Urinary bladder (tissue), 4 donors: ENCODE data around the gene CIPC. TPM values are rescaled to one million over a fixed set of nuclear protein-coding genes. Genes with fewer than 3 reads are reported as not detected.

Experiments used
- DNase-seq: peaks from one replicate; pipeline ENCODE4 v3.0.0-alpha.2; 2015; ENCODE audit errors: extremely low spot score
- H3K27ac ChIP-seq: one replicate; pipeline ENCODE4 v1.5.1; 2013; ENCODE audit warnings: low read depth, mild to moderate bottlenecking, moderate library complexity
- H3K36me3 ChIP-seq: one replicate; pipeline ENCODE4 v1.6.1; 2013; ENCODE audit warnings: mild to moderate bottlenecking, moderate library complexity; ENCODE audit not compliant: insufficient read depth
- H3K4me1 ChIP-seq: one replicate; pipeline ENCODE4 v1.6.1; 2013; ENCODE audit warnings: mild to moderate bottlenecking, moderate library complexity; ENCODE audit not compliant: insufficient read depth
- H3K4me3 ChIP-seq: one replicate; pipeline ENCODE4 v1.5.1; 2013; ENCODE audit warnings: low read depth, low read length
- WGBS: extraction: QIAGEN DNeasy Blood & Tissue Kit; methylation state at CpG from one replicate; pipeline ENCODE4 v1.1.7; 2013; 5-methylcytosine and 5-hydroxymethylcytosine counted together
- polyA plus RNA-seq: library from polyadenylated mRNA; stranded (reverse); fragments of 200-250 nt; gene quantifications from one replicate; pipeline ENCODE4 v1.2.3, GENCODE V29; 2013
- total RNA-seq: library from RNA; depleted of rRNA; stranded (reverse); fragments of >200 nt; gene quantifications from one replicate; pipeline ENCODE4 v1.2.3, GENCODE V29; 2014
- donor health status: healthy with polysubstance abuse.
- donor health status: healthy.

The CIPC gene
- total and polyA plus RNA-seq, 2 donors = 25.6 to 28.8 TPM

GRCh38 chr14:77151245-77151644 lies 53.2 kb downstream of the CIPC start:
- H3K36me3 ChIP-seq = no peaks in the 10 kb centered on the region
- H3K27ac ChIP-seq = no peak overlapping the region
- DNase-seq = no peak
- H3K4me3 ChIP-seq = no peak overlapping the region
- WGBS = 4% methylated on average over 5 of the region's 5 CpGs
- H3K4me1 ChIP-seq = no peaks in the 10 kb centered on the region

- no peak for DNase-seq
- H3K4me3 ChIP-seq = no peak overlapping the region
- no peak overlapping the region for H3K27ac ChIP-seq
- no peaks in the 10 kb centered on the region for H3K36me3 ChIP-seq
- 28% methylated on average over 2 of the region's 2 CpGs for WGBS
- no peaks in the 10 kb centered on the region for H3K4me1 ChIP-seq
Observed at GRCh38 chr14:77151918-77152588, 54.0 kb downstream of the CIPC start.

- no peak for DNase-seq
- 94% methylated on average over 3 of the region's 3 CpGs for WGBS
- no peak overlapping the region for H3K27ac ChIP-seq
- H3K4me3 ChIP-seq = no peak overlapping the region
- H3K4me1 ChIP-seq = no peaks in the 10 kb centered on the region
- H3K36me3 ChIP-seq = no peaks in the 10 kb centered on the region
Observed at GRCh38 chr14:77153802-77154201, 55.7 kb downstream of the CIPC start.

- DNase-seq = no peak
- H3K36me3 ChIP-seq = no peaks in the 10 kb centered on the region
Observed at GRCh38 chr14:77154421-77154820, 56.4 kb downstream of the CIPC start.

GRCh38 chr14:77155083-77155482 lies 57.0 kb downstream of the CIPC start:
- no peak overlapping the region for H3K27ac ChIP-seq
- H3K4me3 ChIP-seq = no peak overlapping the region
- no peak for DNase-seq
- 74% methylated on average over 2 of the region's 2 CpGs for WGBS
- no peaks in the 10 kb centered on the region for H3K4me1 ChIP-seq
- no peaks in the 10 kb centered on the region for H3K36me3 ChIP-seq

More at GRCh38 chr14:77154421-77154820, 56.4 kb downstream of the CIPC start:
- no peaks in the 10 kb centered on the region for H3K4me1 ChIP-seq
- no peak overlapping the region for H3K4me3 ChIP-seq
- 38% methylated on average over 7 of the region's 7 CpGs for WGBS
- H3K27ac ChIP-seq = no peak overlapping the region

- H3K4me3 ChIP-seq = no peak overlapping the region
- no peaks in the 10 kb centered on the region for H3K4me1 ChIP-seq
- DNase-seq = no peak
- H3K27ac ChIP-seq = no peak overlapping the region
- 59% methylated on average over 11 of the region's 11 CpGs for WGBS
- no peaks in the 10 kb centered on the region for H3K36me3 ChIP-seq
Observed at GRCh38 chr14:77157740-77158139, 59.7 kb downstream of the CIPC start.

- H3K4me3 ChIP-seq = no peak overlapping the region
- no peak overlapping the region for H3K27ac ChIP-seq
- H3K4me1 ChIP-seq = no peaks in the 10 kb centered on the region
- DNase-seq = no peak
- H3K36me3 ChIP-seq = no peaks in the 10 kb centered on the region
- 8% methylated on average over 18 of the region's 18 CpGs for WGBS
Observed at GRCh38 chr14:77158175-77158881, 60.3 kb downstream of the CIPC start.

- 45% methylated on average over 2 of the region's 2 CpGs for WGBS
- Histone ChIP-seq H3K4me3 (no peak overlapping the region), H3K36me3 (no peaks in the 10 kb centered on the region), H3K27ac (no peak overlapping the region), H3K4me1 (no peaks in the 10 kb centered on the region)
- no peak for DNase-seq
Observed at GRCh38 chr14:77158882-77159255, 60.8 kb downstream of the CIPC start.

GRCh38 chr14:77161011-77161410 lies 63.0 kb downstream of the CIPC start:
- DNase-seq = no peak
- no peaks in the 10 kb centered on the region for H3K36me3 ChIP-seq
- WGBS = 82% methylated on average over 4 of the region's 4 CpGs

More at GRCh38 chr14:77161011-77161410, 63.0 kb downstream of the CIPC start:
- H3K4me1 ChIP-seq = no peaks in the 10 kb centered on the region
- H3K27ac ChIP-seq = no peak overlapping the region
- no peak overlapping the region for H3K4me3 ChIP-seq

Other genes starting within 250 kb of the CIPC start
- 26.4 TPM for gene IRF2BPL, start 69.5 kb upstream of the CIPC start, total RNA-seq
- 65.3 TPM for gene IRF2BPL, start 69.5 kb upstream of the CIPC start, polyA plus RNA-seq
- gene ZDHHC22, start 43.5 kb downstream of the CIPC start, total RNA-seq = 0.16 TPM
- 0.01 TPM for gene ZDHHC22, start 43.5 kb downstream of the CIPC start, polyA plus RNA-seq
- gene TMEM63C, start 83.5 kb downstream of the CIPC start, total RNA-seq = 0.85 TPM
- 0.30 TPM for gene TMEM63C, start 83.5 kb downstream of the CIPC start, polyA plus RNA-seq
- not detected for gene NGB, start 172.9 kb downstream of the CIPC start, total RNA-seq
- gene NGB, start 172.9 kb downstream of the CIPC start, polyA plus RNA-seq = not detected
- 16.7 TPM for gene POMT2, start 222.6 kb downstream of the CIPC start, total RNA-seq
- gene POMT2, start 222.6 kb downstream of the CIPC start, polyA plus RNA-seq = 10.5 TPM
- gene GSTZ1, start 222.8 kb downstream of the CIPC start, total RNA-seq = 11.4 TPM
- gene GSTZ1, start 222.8 kb downstream of the CIPC start, polyA plus RNA-seq = 17.8 TPM